Mesenchymal stem cell (in vitro differentiated cells and primary cell): ENCODE measurements around the gene ANKS1B.

Source experiments
- DNase-seq: peaks from one replicate; pipeline ENCODE4 v3.0.0-alpha.2; 2013
- H2AFZ ChIP-seq: one replicate; pipeline ENCODE4 v1.6.1; 2013; ENCODE audit warnings: low read depth, mild to moderate bottlenecking, control low read depth, inconsistent platforms, low read length, moderate library complexity
- H2AK5ac ChIP-seq: 2 replicates; pipeline ENCODE4 v1.6.1; 2013; ENCODE audit warnings: low read length, moderate library complexity, mild to moderate bottlenecking, inconsistent platforms; ENCODE audit not compliant: severe bottlenecking
- H2BK120ac ChIP-seq: one replicate; pipeline ENCODE4 v1.6.1; 2013; ENCODE audit warnings: low read depth, mild to moderate bottlenecking, inconsistent platforms, low read length, moderate library complexity
- H2BK12ac ChIP-seq, 2 experiments: one replicate each; pipeline ENCODE4 v1.6.1; 2013; ENCODE audit warnings: inconsistent platforms in 2 of 2, low read length in 2 of 2, mild to moderate bottlenecking in 2 of 2, moderate library complexity in 2 of 2, control low read depth in 1 of 2
- H2BK15ac ChIP-seq: one replicate; pipeline ENCODE4 v1.6.1; 2013; ENCODE audit warnings: mild to moderate bottlenecking, low read depth, inconsistent platforms; ENCODE audit not compliant: poor library complexity, severe bottlenecking
- H2BK5ac ChIP-seq: 2 replicates; pipeline ENCODE4 v1.6.1; 2013; ENCODE audit warnings: low read depth, mild to moderate bottlenecking, low read length, control low read depth, inconsistent platforms; ENCODE audit not compliant: poor library complexity, severe bottlenecking
- H3K14ac ChIP-seq, 2 experiments: one replicate each; pipeline ENCODE4 v1.6.1; 2013; ENCODE audit warnings: inconsistent platforms in 2 of 2, low read length in 2 of 2, control low read depth in 1 of 2, mild to moderate bottlenecking in 1 of 2, moderate library complexity in 1 of 2
- H3K18ac ChIP-seq, 2 experiments: one replicate each; pipeline ENCODE4 v1.6.1; 2013; ENCODE audit warnings: inconsistent platforms in 2 of 2, low read length in 2 of 2, control low read depth in 1 of 2, low read depth in 1 of 2, mild to moderate bottlenecking in 1 of 2
- H3K23ac ChIP-seq, 2 experiments: one replicate each; pipeline ENCODE4 v1.6.1; 2013; ENCODE audit warnings: inconsistent platforms in 2 of 2, low read length in 2 of 2, mild to moderate bottlenecking in 2 of 2, moderate library complexity in 2 of 2, control low read depth in 1 of 2
- H3K27ac ChIP-seq: 2 replicates; pipeline ENCODE4 v1.5.1; 2013; ENCODE audit warnings: mild to moderate bottlenecking, moderate library complexity, low read length, control low read depth, inconsistent platforms; ENCODE audit not compliant: poor library complexity, severe bottlenecking
- H3K27me3 ChIP-seq, 2 experiments: 2 replicates each; pipeline versions ENCODE4 v1.6.1 to v1.7.0; 2013; ENCODE audit warnings: low read length in 2 of 2, mild to moderate bottlenecking in 2 of 2, moderate library complexity in 2 of 2, control low read depth in 1 of 2, inconsistent platforms in 1 of 2; ENCODE audit not compliant: control insufficient read depth in 1 of 2, insufficient read depth in 1 of 2
- H3K36me3 ChIP-seq, 2 experiments: 2 replicates each; pipeline versions ENCODE4 v1.6.1 to v1.7.0; 2013; ENCODE audit warnings: low read length in 2 of 2, control low read depth in 1 of 2, inconsistent platforms in 1 of 2, low read depth in 1 of 2, mild to moderate bottlenecking in 1 of 2; ENCODE audit not compliant: insufficient read depth in 2 of 2, control insufficient read depth in 1 of 2
- H3K4ac ChIP-seq, 2 experiments: one replicate each; pipeline ENCODE4 v1.6.1; 2013; ENCODE audit warnings: inconsistent platforms in 2 of 2, low read length in 2 of 2, mild to moderate bottlenecking in 2 of 2, moderate library complexity in 2 of 2, control low read depth in 1 of 2, low read depth in 1 of 2
- H3K4me1 ChIP-seq: 2 replicates; pipeline ENCODE4 v1.6.1; 2013; ENCODE audit warnings: low read depth, low read length, control low read depth; ENCODE audit not compliant: control insufficient read depth, insufficient read depth
- H3K4me2 ChIP-seq: 2 replicates; pipeline ENCODE4 v1.6.1; 2013; ENCODE audit warnings: low read length, mild to moderate bottlenecking, inconsistent platforms; ENCODE audit not compliant: poor library complexity, severe bottlenecking
- H3K4me3 ChIP-seq, 2 experiments: 2 replicates each; pipeline versions ENCODE4 v1.5.1 to v1.7.0; 2013; ENCODE audit warnings: low read length in 2 of 2, mild to moderate bottlenecking in 2 of 2, control low read depth in 1 of 2, low read depth in 1 of 2; ENCODE audit not compliant: insufficient read depth in 1 of 2
- H3K79me1 ChIP-seq: replicated peaks from 2 replicates; pipeline ENCODE4 v1.6.1; 2013; ENCODE audit warnings: mild to moderate bottlenecking, control low read depth, low read length, inconsistent platforms; ENCODE audit not compliant: poor library complexity, severe bottlenecking
- H3K9ac ChIP-seq: 2 replicates; pipeline ENCODE4 v1.7.0; 2013; ENCODE audit warnings: mild to moderate bottlenecking, low read length, moderate library complexity
- H3K9me3 ChIP-seq: 2 replicates; pipeline ENCODE4 v1.7.0; 2013; ENCODE audit warnings: mild to moderate bottlenecking, low read length; ENCODE audit not compliant: control insufficient read depth
- H4K8ac ChIP-seq: one replicate; pipeline ENCODE4 v1.6.1; 2013; ENCODE audit warnings: inconsistent platforms, mild to moderate bottlenecking, low read length, moderate library complexity
- H4K91ac ChIP-seq: one replicate; pipeline ENCODE4 v1.6.1; 2013; ENCODE audit warnings: mild to moderate bottlenecking, low read length, inconsistent platforms
- WGBS: methylation state at CpG from one replicate; pipeline ENCODE4 v1.1.7; 2013; ENCODE audit warnings: mixed read lengths; 5-methylcytosine and 5-hydroxymethylcytosine counted together

The ANKS1B gene

DNA sequence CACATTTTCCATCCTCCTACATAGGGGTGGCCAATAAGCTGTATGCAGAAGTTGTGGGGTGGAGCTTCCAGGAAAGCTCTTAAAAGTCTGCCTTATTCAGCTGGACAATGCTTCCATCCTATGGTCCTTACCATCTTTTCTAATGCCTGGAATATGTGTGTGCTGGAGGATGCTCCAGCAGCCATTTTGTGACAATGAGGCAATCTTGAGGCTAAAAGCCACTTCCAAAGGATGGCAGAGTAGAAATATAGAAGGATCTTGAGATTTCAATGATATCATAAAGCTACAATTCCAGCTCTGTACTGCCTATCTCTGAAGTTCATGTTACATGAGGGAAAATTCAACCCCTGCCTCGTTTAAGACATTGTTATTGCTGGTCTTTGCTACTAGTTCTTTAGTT is 1244.0 kb downstream of the ANKS1B start:
- no peak overlapping the region for H3K27ac ChIP-seq
- no peak overlapping the region for H3K4me2 ChIP-seq
- H2BK120ac ChIP-seq = no peak overlapping the region
- no peak overlapping the region for H2BK15ac ChIP-seq
- no peak overlapping the region for H3K9ac ChIP-seq
- H4K91ac ChIP-seq = no peak overlapping the region
- no peak overlapping the region for H2AK5ac ChIP-seq
- H3K36me3 ChIP-seq = peaks cover 6 to 10% of the 10 kb centered on the region in 2 experiments
- 96% methylated on average over 1 of the region's 1 CpG for WGBS
- no peak overlapping the region for H2AFZ ChIP-seq
- no peak overlapping the region for H4K8ac ChIP-seq
- no peak overlapping the region for H2BK12ac ChIP-seq
- peaks cover 4% of the 10 kb centered on the region for H3K4me1 ChIP-seq
- no peak overlapping the region for H3K4ac ChIP-seq
- no peak overlapping the region for H3K23ac ChIP-seq
- H3K79me1 ChIP-seq = no peaks in the 10 kb centered on the region
- H3K9me3 ChIP-seq = no peaks in the 10 kb centered on the region
- no peak overlapping the region for H3K4me3 ChIP-seq
- DNase-seq = no peak
- H3K14ac ChIP-seq = no peak overlapping the region
- H3K27me3 ChIP-seq = peaks cover 0 to 1% of the 10 kb centered on the region in 2 experiments
- no peak overlapping the region for H2BK5ac ChIP-seq
- H3K18ac ChIP-seq = no peak overlapping the region

DNA sequence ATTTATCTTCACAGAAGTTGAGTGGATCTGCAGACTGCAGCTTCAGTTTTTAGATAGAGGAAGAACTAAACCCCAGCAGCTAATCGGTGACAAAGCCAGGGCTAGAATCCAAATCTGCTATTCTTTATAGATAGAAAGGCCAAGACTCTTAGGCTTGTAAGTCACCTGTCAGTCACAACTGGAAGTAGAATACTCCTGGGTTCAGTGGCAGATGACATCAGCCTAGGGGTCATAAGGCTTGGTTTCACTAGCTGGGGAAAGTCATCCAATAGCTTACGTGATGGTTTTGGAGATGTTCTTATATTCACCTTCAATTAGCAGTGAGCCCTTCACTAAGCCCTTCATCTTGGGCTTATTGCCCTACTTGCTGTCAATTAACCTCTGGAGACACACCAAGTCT is 1246.2 kb downstream of the ANKS1B start:
- no peak for DNase-seq
- H2AK5ac ChIP-seq = no peak overlapping the region
- no peak overlapping the region for H2BK15ac ChIP-seq
- H3K4me3 ChIP-seq = no peak overlapping the region
- no peak overlapping the region for H4K91ac ChIP-seq
- no peak overlapping the region for H4K8ac ChIP-seq
- H2BK12ac ChIP-seq = no peak overlapping the region
- no peaks in the 10 kb centered on the region for H3K27me3 ChIP-seq
- H3K23ac ChIP-seq = no peak overlapping the region
- H2BK120ac ChIP-seq = no peak overlapping the region
- H3K9me3 ChIP-seq = no peaks in the 10 kb centered on the region
- H3K79me1 ChIP-seq = peaks cover 2% of the 10 kb centered on the region
- H3K9ac ChIP-seq = no peak overlapping the region
- H3K27ac ChIP-seq = no peak overlapping the region
- H3K18ac ChIP-seq = no peak overlapping the region
- H3K4me2 ChIP-seq = no peak overlapping the region
- 80% methylated on average over 1 of the region's 2 CpGs for WGBS
- peaks cover 8 to 17% of the 10 kb centered on the region in 2 experiments for H3K36me3 ChIP-seq
- H2AFZ ChIP-seq = no peak overlapping the region
- H3K14ac ChIP-seq = no peak overlapping the region
- no peak overlapping the region for H2BK5ac ChIP-seq
- peaks cover 3% of the 10 kb centered on the region for H3K4me1 ChIP-seq
- H3K4ac ChIP-seq = no peak overlapping the region

DNA sequence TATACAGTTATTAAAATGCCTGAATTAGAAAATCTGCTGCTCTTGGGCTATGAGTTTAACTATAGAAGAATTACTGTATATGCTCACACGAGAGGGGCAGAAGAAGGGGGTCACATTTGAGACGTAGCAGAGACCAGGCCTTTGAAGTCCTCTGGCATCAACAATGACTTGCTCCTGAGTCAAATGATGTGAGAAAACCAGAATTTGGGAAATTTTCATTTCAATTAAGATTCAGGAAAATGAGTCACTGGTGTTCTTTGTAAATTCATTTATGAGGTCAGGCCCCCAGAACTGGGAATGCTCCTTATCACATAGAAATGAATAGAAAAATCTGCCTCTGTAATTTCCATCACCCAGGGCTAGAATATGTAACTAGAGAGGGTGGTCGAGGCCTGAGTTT is 1246.7 kb downstream of the ANKS1B start:
- H2AK5ac ChIP-seq = no peak overlapping the region
- no peak overlapping the region for H4K91ac ChIP-seq
- H3K36me3 ChIP-seq = peaks cover 12 to 20% of the 10 kb centered on the region in 2 experiments
- 95% methylated on average over 3 of the region's 3 CpGs for WGBS
- H4K8ac ChIP-seq = no peak overlapping the region
- H2AFZ ChIP-seq = no peak overlapping the region
- no peak overlapping the region for H3K4ac ChIP-seq
- peaks cover 3% of the 10 kb centered on the region for H3K4me1 ChIP-seq
- H3K27ac ChIP-seq = no peak overlapping the region
- no peak overlapping the region for H2BK15ac ChIP-seq
- H2BK120ac ChIP-seq = no peak overlapping the region
- no peak overlapping the region for H3K4me2 ChIP-seq
- no peak for DNase-seq
- H2BK12ac ChIP-seq = no peak overlapping the region
- H3K4me3 ChIP-seq = no peak overlapping the region
- no peak overlapping the region for H3K14ac ChIP-seq
- no peak overlapping the region for H3K9ac ChIP-seq
- H3K18ac ChIP-seq = no peak overlapping the region
- H3K9me3 ChIP-seq = no peaks in the 10 kb centered on the region
- H3K27me3 ChIP-seq = no peaks in the 10 kb centered on the region
- H2BK5ac ChIP-seq = no peak overlapping the region
- peaks cover 2% of the 10 kb centered on the region for H3K79me1 ChIP-seq
- H3K23ac ChIP-seq = no peak overlapping the region

DNA sequence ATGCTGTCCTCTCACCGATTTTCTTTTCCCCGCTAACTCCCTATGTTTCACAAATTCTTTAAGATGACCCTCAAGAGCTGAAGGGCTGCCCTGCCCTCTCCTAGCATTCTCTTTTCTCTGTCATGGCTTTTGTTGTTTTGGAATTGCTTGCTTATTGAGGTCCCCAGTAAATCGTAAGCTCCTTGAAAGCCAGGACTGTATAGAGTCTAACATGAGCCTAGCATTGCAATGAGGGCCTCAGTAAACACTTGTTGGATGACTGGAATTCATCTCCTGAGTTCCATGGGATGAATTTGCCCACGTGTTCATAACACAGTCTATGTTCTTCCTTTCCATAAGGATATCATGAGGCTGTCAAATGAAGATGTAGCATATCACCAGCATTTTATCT is 1247.4 kb downstream of the ANKS1B start:
- no peak overlapping the region for H3K4me2 ChIP-seq
- no peak overlapping the region for H3K9ac ChIP-seq
- no peaks in the 10 kb centered on the region for H3K9me3 ChIP-seq
- 77% methylated on average over 4 of the region's 4 CpGs for WGBS
- H3K27ac ChIP-seq = no peak overlapping the region
- no peak overlapping the region for H4K8ac ChIP-seq
- no peak overlapping the region for H2BK5ac ChIP-seq
- no peak overlapping the region for H3K4ac ChIP-seq
- no peak overlapping the region for H2AFZ ChIP-seq
- H3K36me3 ChIP-seq = peaks cover 13 to 25% of the 10 kb centered on the region in 2 experiments
- no peak overlapping the region for H2BK15ac ChIP-seq
- no peak overlapping the region for H3K4me3 ChIP-seq
- no peak overlapping the region for H2BK120ac ChIP-seq
- H3K27me3 ChIP-seq = no peaks in the 10 kb centered on the region
- peaks cover 2% of the 10 kb centered on the region for H3K79me1 ChIP-seq
- no peak for DNase-seq
- H3K4me1 ChIP-seq = peaks cover 3% of the 10 kb centered on the region
- no peak overlapping the region for H2BK12ac ChIP-seq
- no peak overlapping the region for H3K23ac ChIP-seq
- H4K91ac ChIP-seq = no peak overlapping the region
- H3K18ac ChIP-seq = no peak overlapping the region
- no peak overlapping the region for H2AK5ac ChIP-seq
- no peak overlapping the region for H3K14ac ChIP-seq
